GM12878 (cell line): ENCODE data around the gene ANK3. TPM values are rescaled to one million over a fixed set of nuclear protein-coding genes. Genes with fewer than 3 reads are reported as not detected.

Experiments
- ATAC-seq: fragments of 200-7000 bp; cut with Tn5 transposase; 3 replicates; pipeline ENCODE4 v1.9.1; 2020; ENCODE audit warnings: mild to moderate bottlenecking, moderate library complexity
- BruUV-seq: library from RNA; stranded (reverse); fragments of 400-500 nt; replicated peaks from 2 replicates; lab custom pipeline; 2021; lab: Mats Ljungman, UMichigan
- CTCF ChIA-PET: fragments of 300-600 bp; sonication (Branson Sonifier 250); formaldehyde crosslinking; extraction: SDS; loops from one replicate; lab custom pipeline; 2021; ENCODE audit warnings: inconsistent platforms; lab: Yijun Ruan, JAX
- POLR2A ChIA-PET: fragments of 350-600 bp; formaldehyde crosslinking; extraction: SDS; loops from one replicate; lab custom pipeline; 2021; ENCODE audit warnings: inconsistent platforms; lab: Charles Lee
- RAD21 ChIA-PET: fragments of 300-600 bp; sonication (Branson Sonifier 250); formaldehyde crosslinking; loops from one replicate; lab custom pipeline; 2023; ENCODE audit warnings: antibody characterized with exemption; ENCODE audit not compliant: unreplicated experiment; lab: Charles Lee
- SMC1A ChIA-PET: fragments of 300-600 bp; sonication (Branson Sonifier 250); formaldehyde crosslinking; loops from one replicate; lab custom pipeline; 2023; ENCODE audit not compliant: unreplicated experiment, uncharacterized antibody; lab: Charles Lee
- DNase-seq: peaks from one replicate; pipeline ENCODE4 v3.0.0-alpha.2; 2011; ENCODE audit warnings: low read depth, low spot score
- FAIRE-seq: peaks from 3 replicates; lab custom pipeline; 2011; peaks lifted over from hg19 to GRCh38; lab: Jason Lieb, UNC
- H2AFZ ChIP-seq: 2 replicates; pipeline ENCODE4 v1.6.0; 2011; ENCODE audit warnings: low read depth, low read length, control low read depth; ENCODE audit not compliant: control insufficient read depth
- H3K27ac ChIP-seq: 2 replicates; pipeline ENCODE4 v1.5.1; 2011; ENCODE audit warnings: control low read depth; ENCODE audit not compliant: control insufficient read depth, insufficient read depth
- H3K27me3 ChIP-seq, 2 experiments: replicated peaks in 1 of 2; 2 replicates each; pipeline versions ENCODE4 v1.6.0 to v1.6.1; 2011; ENCODE audit warnings: low read length in 1 of 2; ENCODE audit not compliant: control insufficient read depth in 2 of 2, insufficient read depth in 2 of 2
- H3K36me3 ChIP-seq, 2 experiments: 2 replicates each; pipeline ENCODE4 v1.5.1; 2011; ENCODE audit warnings: low read length in 1 of 2; ENCODE audit not compliant: control insufficient read depth in 2 of 2, insufficient read depth in 2 of 2
- H3K4me1 ChIP-seq: 2 replicates; pipeline ENCODE4 v1.6.1; 2011; ENCODE audit warnings: mild to moderate bottlenecking, low read length, moderate library complexity, mixed read lengths; ENCODE audit not compliant: control insufficient read depth, insufficient read depth
- H3K4me2 ChIP-seq: 2 replicates; pipeline ENCODE4 v1.6.0; 2011; ENCODE audit warnings: control low read depth; ENCODE audit not compliant: control insufficient read depth, insufficient read depth
- H3K4me3 ChIP-seq: fragments of 200-600 bp; sonication (generic); 2 replicates; pipeline ENCODE4 v1.5.1; 2016
- H3K79me2 ChIP-seq: 2 replicates; pipeline ENCODE4 v1.6.0; 2011; ENCODE audit warnings: low read length; ENCODE audit not compliant: control insufficient read depth, insufficient read depth
- H3K9ac ChIP-seq: 2 replicates; pipeline ENCODE4 v1.8.0; 2011; ENCODE audit warnings: low read length, control low read depth, mixed read lengths; ENCODE audit not compliant: control insufficient read depth, insufficient read depth
- H3K9me3 ChIP-seq: replicated peaks from 3 replicates; pipeline ENCODE4 v1.5.1; 2011; ENCODE audit warnings: mild to moderate bottlenecking, low read length; ENCODE audit not compliant: control insufficient read depth, insufficient read depth
- H4K20me1 ChIP-seq: 2 replicates; pipeline ENCODE4 v1.6.0; 2011; ENCODE audit not compliant: control insufficient read depth, insufficient read depth
- ATF2 ChIP-seq: IDR thresholded peaks from 2 replicates; pipeline ENCODE4 v1.6.1; 2012; ENCODE audit warnings: low read length, inconsistent platforms
- BACH1 ChIP-seq: fragments of 450-650 bp; IDR thresholded peaks from 2 replicates; pipeline ENCODE4 v1.6.1; 2017; ENCODE audit warnings: mild to moderate bottlenecking, borderline replicate concordance
- EED ChIP-seq: sonication (generic); IDR thresholded peaks from 2 replicates; pipeline ENCODE4 v1.6.1; 2016; ENCODE audit warnings: antibody characterized with exemption, low read depth
- MLLT1 ChIP-seq: fragments of 450-650 bp; IDR thresholded peaks from 2 replicates; pipeline ENCODE4 v1.6.1; 2016; ENCODE audit warnings: mild to moderate bottlenecking
- NKRF ChIP-seq: fragments of 450-650 bp; conservative IDR thresholded peaks from 2 replicates; pipeline ENCODE4 v1.6.1; 2017; ENCODE audit warnings: mild to moderate bottlenecking, moderate library complexity
- PAX8 ChIP-seq: fragments of 450-650 bp; IDR thresholded peaks from 2 replicates; pipeline ENCODE4 v1.6.1; 2017; ENCODE audit warnings: mild to moderate bottlenecking, moderate library complexity
- RCOR1 ChIP-seq: conservative IDR thresholded peaks from 2 replicates; pipeline ENCODE4 v1.6.1; 2012; ENCODE audit warnings: low read depth, low read length, improper control_type of control experiment
- RUNX3 ChIP-seq: IDR thresholded peaks from 2 replicates; pipeline ENCODE4 v1.6.1; 2012; ENCODE audit warnings: low read length, inconsistent platforms
- SIN3A ChIP-seq: IDR thresholded peaks from 2 replicates; pipeline ENCODE4 v1.6.1; 2012; ENCODE audit warnings: low read depth, low read length, improper control_type of control experiment
- ZBTB40 ChIP-seq: fragments of 450-650 bp; IDR thresholded peaks from 2 replicates; pipeline ENCODE4 v1.6.1; 2016; ENCODE audit warnings: mild to moderate bottlenecking, moderate library complexity, borderline replicate concordance
- ZNF384 ChIP-seq: IDR thresholded peaks from 2 replicates; pipeline ENCODE4 v1.6.1; 2012; ENCODE audit warnings: low read depth, mild to moderate bottlenecking, low read length, improper control_type of control experiment, borderline replicate concordance
- ZNF687 ChIP-seq: fragments of 450-650 bp; IDR thresholded peaks from 2 replicates; pipeline ENCODE4 v1.6.1; 2017; ENCODE audit warnings: mild to moderate bottlenecking, moderate library complexity
- WGBS: methylation state at CpG from one replicate; pipeline ENCODE4 v1.1.6; 2016; ENCODE audit warnings: low lambda C conversion rate; ENCODE audit not compliant: insufficient replicate concordance, insufficient coverage; ENCODE audit errors: missing lambda C conversion rate; 5-methylcytosine and 5-hydroxymethylcytosine counted together
- in situ Hi-C: fragments of 300-500 bp; cut with MboI; formaldehyde crosslinking; loops from 9 replicates; pipeline ENCODE4 v1.14.3; 2018; ENCODE audit warnings: mixed read lengths
- intact Hi-C: fragments of 100-400 bp; cut with micrococcal nuclease; formaldehyde crosslinking; loops from one replicate; pipeline ENCODE4 v1.14.2; 2022; ENCODE audit not compliant: unreplicated experiment
- polyA plus RNA-seq, 11 experiments: library from polyadenylated mRNA; depleted of rRNA in 4 of 11; unstranded in 6 of 11; stranded (reverse) in 5 of 11; fragments of >200 nt; fragmentation: Nextera tagmentation in 4 of 11; fragmentation: Illumina TruSeq in 1 of 11; extraction: Ambion mirVana in 4 of 11; extraction: Trizol in 1 of 11; gene quantifications; 1 replicate in 1 of 11; 2 replicates in 10 of 11; pipeline versions ENCODE4 v1.2.1 to v1.2.3, GENCODE V29; 2011 to 2016; ENCODE audit warnings: inconsistent platforms in 2 of 11, missing spikeins in 2 of 11, low read depth in 1 of 11
- total RNA-seq, 4 experiments: library from RNA; depleted of rRNA in 3 of 4; stranded (reverse); fragments of >200 nt in 3 of 4; fragmentation: Illumina TruSeq in 1 of 4; extraction: Trizol in 1 of 4; gene quantifications; 2 replicates each; pipeline versions ENCODE4 v1.2.1 to v1.2.3, GENCODE V29; 2013 to 2021

Gene ANK3
- total and polyA plus RNA-seq, 10 of the 15 experiments (the other 5 are each of a cell fraction or from before 2014, with no cell fraction given) = 0.06 to 0.82 (median 0.20) TPM; not detected in 2

GRCh38 chr10:60162631-60163030, 227.0 kb downstream of the ANK3 start:
- H3K4me2 ChIP-seq = no peak overlapping the region
- no peak overlapping the region for H3K27ac ChIP-seq
- ChIA-PET RAD21 (no interaction called here), CTCF (no interaction called here), POLR2A (no interaction called here), SMC1A (no interaction called here)
- no peaks in the 10 kb centered on the region for H3K4me1 ChIP-seq
- BruUV-seq = no TSS peak
- no peaks in the 10 kb centered on the region for H3K9me3 ChIP-seq
- no peak overlapping the region for H3K4me3 ChIP-seq
- no peaks in the 10 kb centered on the region for H4K20me1 ChIP-seq
- no peaks in the 10 kb centered on the region for H3K79me2 ChIP-seq
- ATAC-seq = no peak
- intact Hi-C loops (no loop called here), in situ Hi-C loops (no loop called here)
- no peaks in the 10 kb centered on the region for H3K36me3 ChIP-seq
- no peaks in the 10 kb centered on the region; a peak in 1 of 4 replicates for H3K27me3 ChIP-seq
- no peak for FAIRE-seq
- WGBS = 69% methylated on average over 1 of the region's 1 CpG
- no peak overlapping the region for H3K9ac ChIP-seq
- DNase-seq = no peak
- H2AFZ ChIP-seq = no peak overlapping the region
- no peak for TF ChIP-seq SIN3A
- TF ChIP-seq BACH1 = no peak
- no peak for TF ChIP-seq ATF2
- no peak for TF ChIP-seq ZNF384
- TF ChIP-seq ZBTB40 = no peak
- no peak for TF ChIP-seq PAX8
- no peak for TF ChIP-seq RUNX3
- TF ChIP-seq MLLT1 = no peak
- TF ChIP-seq NKRF = no peak
- no peak for TF ChIP-seq ZNF687
- no peak for TF ChIP-seq EED
- TF ChIP-seq RCOR1 = no peak
